Loucy (cell line): ENCODE data around the gene MAP1S.

Source experiments
- H2AFZ ChIP-seq: fragments of 200-600 bp; sonication (generic); 2 replicates; pipeline ENCODE4 v1.6.0; 2016; ENCODE audit warnings: antibody characterized with exemption, mild to moderate bottlenecking, low read length, moderate library complexity
- H3F3A ChIP-seq: fragments of 200-600 bp; 2 replicates; pipeline ENCODE4 v1.6.0; 2016; ENCODE audit warnings: antibody characterized with exemption, low read depth, mild to moderate bottlenecking
- H3K27me3 ChIP-seq: fragments of 200-600 bp; sonication (generic); 2 replicates; pipeline ENCODE4 v1.6.1; 2014; ENCODE audit warnings: low read length, mild to moderate bottlenecking; ENCODE audit not compliant: insufficient read depth, poor library complexity, severe bottlenecking
- H3K36me3 ChIP-seq: fragments of 200-600 bp; sonication (generic); 2 replicates; pipeline ENCODE4 v1.6.1; 2016; ENCODE audit warnings: low read length; ENCODE audit not compliant: insufficient read depth
- H3K4me1 ChIP-seq: fragments of 200-600 bp; sonication (generic); 2 replicates; pipeline ENCODE4 v1.5.1; 2014; ENCODE audit warnings: low read length, mild to moderate bottlenecking; ENCODE audit not compliant: insufficient read depth, poor library complexity, severe bottlenecking
- H3K4me2 ChIP-seq: fragments of 200-600 bp; sonication (generic); 2 replicates; pipeline ENCODE4 v1.6.0; 2014; ENCODE audit warnings: antibody characterized with exemption, low read length, low read depth, mild to moderate bottlenecking; ENCODE audit not compliant: poor library complexity, severe bottlenecking
- H3K4me3 ChIP-seq: fragments of 200-600 bp; sonication (generic); 2 replicates; pipeline ENCODE4 v1.5.1; 2014; ENCODE audit warnings: low read length, mild to moderate bottlenecking, mixed read lengths; ENCODE audit not compliant: poor library complexity, severe bottlenecking
- H3K79me2 ChIP-seq: fragments of 200-600 bp; sonication (generic); 2 replicates; pipeline ENCODE4 v1.6.1; 2014; ENCODE audit warnings: low read length; ENCODE audit not compliant: insufficient read depth
- H3K9ac ChIP-seq: fragments of 200-600 bp; sonication (generic); 2 replicates; pipeline ENCODE4 v1.6.0; 2014; ENCODE audit warnings: mild to moderate bottlenecking, low read depth, low read length, moderate library complexity; ENCODE audit not compliant: poor library complexity, severe bottlenecking
- H3K9me2 ChIP-seq: fragments of 200-600 bp; sonication (generic); replicated peaks from 2 replicates; pipeline ENCODE4 v1.6.1; 2016; ENCODE audit warnings: low read depth, low read length, mixed read lengths
- H3K9me3 ChIP-seq: fragments of 200-600 bp; sonication (generic); 2 replicates; pipeline ENCODE4 v1.6.1; 2014; ENCODE audit warnings: mild to moderate bottlenecking, antibody characterized with exemption, low read length, low read depth; ENCODE audit not compliant: insufficient read depth
- H4K20me1 ChIP-seq: fragments of 200-600 bp; sonication (generic); 2 replicates; pipeline ENCODE4 v1.6.0; 2014; ENCODE audit warnings: antibody characterized with exemption, low read length, mild to moderate bottlenecking; ENCODE audit not compliant: insufficient read depth, poor library complexity, severe bottlenecking
- EZH2phosphoT487 ChIP-seq: fragments of 200-600 bp; IDR thresholded peaks from 2 replicates; pipeline ENCODE4 v1.6.1; 2018; ENCODE audit warnings: antibody characterized with exemption, mild to moderate bottlenecking, moderate library complexity, borderline replicate concordance
- TF ChIP-seq, protein P1 (sequence below): fragments of 200-600 bp; sonication (generic); conservative IDR thresholded peaks from 2 replicates; pipeline ENCODE4 v1.5.1; 2014; ENCODE audit warnings: mild to moderate bottlenecking, antibody characterized with exemption, low read length

The MAP1S gene

DNA sequence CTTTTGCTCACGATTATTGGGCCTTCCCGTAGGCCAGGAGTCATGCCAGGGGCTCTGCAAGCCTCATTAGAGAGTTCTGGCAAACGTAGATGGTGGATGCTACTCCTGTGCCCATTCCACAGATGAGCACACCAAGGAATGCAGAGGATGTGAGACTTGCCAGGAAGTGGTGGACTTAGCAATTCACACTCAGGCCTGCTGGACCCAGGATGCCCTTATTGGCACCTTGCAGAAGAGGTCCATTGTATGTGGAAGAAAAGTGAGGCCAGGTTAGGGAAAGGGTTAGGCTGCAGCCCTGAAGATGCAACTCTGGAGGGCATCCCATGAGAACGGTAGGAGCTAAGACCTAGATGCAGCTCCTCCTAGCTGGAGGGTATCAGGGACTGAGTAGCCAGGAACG lies 37.0 kb upstream of the MAP1S start:
- Histone ChIP-seq H3K4me2 (no peak overlapping the region), H3K9me2 (no peaks in the 10 kb centered on the region), H3K4me3 (no peak overlapping the region), H3K27me3 (no peaks in the 10 kb centered on the region), H3K9me3 (no peaks in the 10 kb centered on the region), H3F3A (no peaks in the 10 kb centered on the region), H2AFZ (no peak overlapping the region), H3K36me3 (no peaks in the 10 kb centered on the region), H4K20me1 (no peaks in the 10 kb centered on the region), H3K9ac (no peak overlapping the region), H3K4me1 (peaks cover 11% of the 10 kb centered on the region), H3K79me2 (no peaks in the 10 kb centered on the region)
- no peak for TF ChIP-seq EZH2phosphoT487
- TF ChIP-seq, protein P1, sequence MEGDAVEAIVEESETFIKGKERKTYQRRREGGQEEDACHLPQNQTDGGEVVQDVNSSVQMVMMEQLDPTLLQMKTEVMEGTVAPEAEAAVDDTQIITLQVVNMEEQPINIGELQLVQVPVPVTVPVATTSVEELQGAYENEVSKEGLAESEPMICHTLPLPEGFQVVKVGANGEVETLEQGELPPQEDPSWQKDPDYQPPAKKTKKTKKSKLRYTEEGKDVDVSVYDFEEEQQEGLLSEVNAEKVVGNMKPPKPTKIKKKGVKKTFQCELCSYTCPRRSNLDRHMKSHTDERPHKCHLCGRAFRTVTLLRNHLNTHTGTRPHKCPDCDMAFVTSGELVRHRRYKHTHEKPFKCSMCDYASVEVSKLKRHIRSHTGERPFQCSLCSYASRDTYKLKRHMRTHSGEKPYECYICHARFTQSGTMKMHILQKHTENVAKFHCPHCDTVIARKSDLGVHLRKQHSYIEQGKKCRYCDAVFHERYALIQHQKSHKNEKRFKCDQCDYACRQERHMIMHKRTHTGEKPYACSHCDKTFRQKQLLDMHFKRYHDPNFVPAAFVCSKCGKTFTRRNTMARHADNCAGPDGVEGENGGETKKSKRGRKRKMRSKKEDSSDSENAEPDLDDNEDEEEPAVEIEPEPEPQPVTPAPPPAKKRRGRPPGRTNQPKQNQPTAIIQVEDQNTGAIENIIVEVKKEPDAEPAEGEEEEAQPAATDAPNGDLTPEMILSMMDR = no peak

DNA sequence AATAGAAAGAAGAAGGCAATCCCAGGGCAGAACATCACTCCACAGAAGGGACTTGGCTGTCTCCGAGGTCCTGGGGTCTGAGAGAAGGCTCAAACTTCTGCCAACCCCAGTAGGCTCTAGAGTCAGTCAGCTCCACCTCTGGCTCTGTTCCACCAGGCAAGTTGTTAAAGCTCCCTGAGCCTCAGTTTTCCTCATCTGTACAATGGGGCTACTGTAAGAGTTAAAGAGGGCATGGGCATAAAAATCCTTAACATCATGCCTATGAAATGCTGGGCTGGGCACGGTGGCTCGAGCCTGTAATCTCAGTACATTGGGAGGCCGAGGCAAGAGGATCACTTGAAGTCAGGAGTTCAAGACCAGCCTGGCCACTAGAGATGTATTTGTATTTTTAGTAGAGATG lies 36.2 kb upstream of the MAP1S start:
- Histone ChIP-seq H4K20me1 (no peaks in the 10 kb centered on the region), H3K36me3 (no peaks in the 10 kb centered on the region), H3F3A (no peaks in the 10 kb centered on the region), H3K4me2 (no peak overlapping the region), H2AFZ (no peak overlapping the region), H3K9me3 (no peaks in the 10 kb centered on the region), H3K4me1 (peaks cover 11% of the 10 kb centered on the region), H3K79me2 (no peaks in the 10 kb centered on the region), H3K9me2 (no peaks in the 10 kb centered on the region), H3K4me3 (no peak overlapping the region), H3K9ac (no peak overlapping the region), H3K27me3 (no peaks in the 10 kb centered on the region)
- no peak for TF ChIP-seq EZH2phosphoT487
- TF ChIP-seq, protein P1 = no peak

DNA sequence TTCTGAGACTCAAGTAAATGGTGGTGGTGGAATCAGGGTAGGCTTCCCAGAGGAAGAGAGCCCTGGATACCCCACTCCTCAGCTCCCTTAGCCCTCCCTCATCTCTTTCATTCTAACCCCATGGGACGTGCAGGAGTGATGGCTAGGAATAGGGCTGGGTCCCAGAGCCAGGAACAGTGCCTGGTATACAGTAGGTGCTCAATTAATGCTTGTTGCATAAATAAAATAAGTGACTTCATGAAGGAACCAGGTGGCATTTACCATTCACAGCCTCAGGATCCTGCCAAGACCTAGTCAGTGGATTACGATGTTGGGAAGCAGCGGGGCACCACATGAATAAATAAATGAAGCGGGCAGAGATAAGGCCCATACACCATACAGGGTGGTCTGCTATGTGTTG lies 35.0 kb upstream of the MAP1S start:
- Histone ChIP-seq H3K79me2 (no peaks in the 10 kb centered on the region), H3K36me3 (no peaks in the 10 kb centered on the region), H3K9me3 (no peaks in the 10 kb centered on the region), H2AFZ (no peak overlapping the region), H3K4me1 (peaks cover 11% of the 10 kb centered on the region), H3K9ac (no peak overlapping the region), H3K4me3 (no peak overlapping the region), H3K9me2 (no peaks in the 10 kb centered on the region), H3F3A (no peaks in the 10 kb centered on the region; the same call in 1 of the 2 replicates), H3K4me2 (no peak overlapping the region), H3K27me3 (no peaks in the 10 kb centered on the region), H4K20me1 (no peaks in the 10 kb centered on the region)
- TF ChIP-seq EZH2phosphoT487 = no peak
- TF ChIP-seq, protein P1 = no peak
